HEK293 (cell line): ENCODE results near the gene TMPRSS11A.

Experiments used
- REPIN1 ChIP-seq: fragments of 450-650 bp; formaldehyde crosslinking; IDR thresholded peaks from 2 replicates; pipeline ENCODE4 v1.5.1; 2017; ENCODE audit warnings: missing biosample characterization, missing genetic modification characterization, low read depth
- ZNF175 ChIP-seq: fragments of 450-650 bp; formaldehyde crosslinking; IDR thresholded peaks from 2 replicates; pipeline ENCODE4 v1.5.1; 2016; ENCODE audit warnings: missing biosample characterization, missing genetic modification characterization

Gene TMPRSS11A

DNA sequence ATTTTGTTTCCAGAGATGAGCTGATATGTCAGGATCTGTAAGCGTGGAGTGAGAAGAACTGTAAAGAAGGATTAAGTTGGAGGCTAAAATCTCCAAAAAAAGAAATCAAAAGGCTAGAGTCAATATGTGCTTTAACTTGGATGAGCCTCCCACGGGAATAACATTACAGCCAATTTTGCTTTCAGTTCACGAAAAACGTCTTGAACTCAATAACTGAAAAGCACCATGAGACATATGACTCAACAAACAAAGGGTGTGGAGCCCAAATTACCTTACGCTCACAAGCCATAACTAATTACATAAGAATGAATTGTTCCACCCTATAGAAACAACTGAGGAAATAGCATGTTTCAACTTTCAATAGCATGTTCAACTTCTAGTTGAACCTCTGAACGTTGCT lies 101.8 kb downstream of the TMPRSS11A start (continued):
- no peak for TF ChIP-seq REPIN1 (tag by site-specific recombination)
- TF ChIP-seq ZNF175 (tag by site-specific recombination), result no peak
